Activated B cell treated with CpG ODN at 0.5 μM for 24 hours (primary cell): Measurements from ENCODE around the gene CAMTA1. TPM values are rescaled to one million over a fixed set of nuclear protein-coding genes. Genes with fewer than 3 reads are reported as not detected.

ENCODE experiments used
- ATAC-seq: fragments of 200-7000 bp; cut with Tn5 transposase; one replicate; pipeline ENCODE4 v1.10.0; 2021; ENCODE audit warnings: low read depth, mild to moderate bottlenecking, moderate library complexity
- CTCF ChIA-PET: fragments of 350-600 bp; sonication (Branson Sonifier 250); formaldehyde crosslinking; loops from one replicate; lab custom pipeline; 2021; ENCODE audit warnings: antibody characterized with exemption; lab: Charles Lee
- POLR2A ChIA-PET: fragments of 350-600 bp; sonication (Branson Sonifier 250); formaldehyde crosslinking; loops from one replicate; lab custom pipeline; 2021; ENCODE audit warnings: antibody characterized with exemption; lab: Charles Lee
- DNase-seq: peaks from one replicate; pipeline ENCODE4 v3.0.0; 2022
- H3K27ac Mint-ChIP-seq: one replicate; pipeline ENCODE4 v1.8.0; 2020; ENCODE audit warnings: mixed read lengths
- H3K27me3 Mint-ChIP-seq: one replicate; pipeline ENCODE4 v1.8.0; 2021; ENCODE audit warnings: mixed read lengths
- H3K36me3 Mint-ChIP-seq: one replicate; pipeline ENCODE4 v1.8.0; 2021; ENCODE audit warnings: low read depth, mixed read lengths
- H3K4me1 Mint-ChIP-seq: one replicate; pipeline ENCODE4 v1.8.0; 2021; ENCODE audit warnings: mixed read lengths
- H3K4me3 Mint-ChIP-seq: one replicate; pipeline ENCODE4 v1.8.0; 2020; ENCODE audit warnings: mild to moderate bottlenecking, mixed read lengths
- H3K9me3 Mint-ChIP-seq: one replicate; pipeline ENCODE4 v1.8.0; 2020; ENCODE audit warnings: mixed read lengths
- CTCF ChIP-seq: fragments of 200-600 bp; IDR thresholded peaks from one replicate; pipeline ENCODE4 v1.8.0; 2022; ENCODE audit warnings: antibody characterized with exemption, mild to moderate bottlenecking
- intact Hi-C: fragments of 100-400 bp; cut with micrococcal nuclease; formaldehyde crosslinking; loops from one replicate; pipeline ENCODE4 v1.15.1; 2024
- total RNA-seq: library from RNA; stranded (reverse); gene quantifications from 2 replicates; pipeline ENCODE4 v1.2.3, GENCODE V29; 2022

Gene CAMTA1
- total RNA-seq, 1 donor from 2014 or later: 49.8 TPM

- no peaks in the 10 kb centered on the region for H3K36me3 Mint-ChIP-seq
- CTCF ChIA-PET: no interaction called here
- TF ChIP-seq CTCF: no peak
These were observed 489.0 kb downstream of the CAMTA1 start for GRCh38 chr1:7274256-7274655.

DNA sequence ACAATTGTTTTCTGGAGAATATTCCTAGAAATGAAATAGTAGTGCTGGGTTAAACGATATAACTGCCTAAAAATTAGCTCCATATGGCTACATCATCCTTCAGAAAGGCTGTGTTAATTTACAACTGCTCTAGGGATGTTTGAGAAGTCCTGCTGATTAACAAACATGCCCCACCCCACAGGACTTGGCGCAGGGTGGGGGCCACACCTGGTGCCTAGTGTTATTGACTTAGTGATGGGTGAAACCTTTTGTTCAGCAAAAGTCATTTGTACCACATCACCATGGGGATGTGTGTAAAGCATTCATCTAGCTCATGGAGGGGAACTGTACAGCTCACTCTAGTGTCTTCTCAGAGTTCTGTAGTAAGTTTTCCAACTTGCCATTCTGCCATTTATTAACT, 492.8 kb downstream of the CAMTA1 start:
- peaks cover 2% of the 10 kb centered on the region for H3K27me3 Mint-ChIP-seq
- no peak for TF ChIP-seq CTCF
- no peak overlapping the region for H3K27ac Mint-ChIP-seq
- H3K4me1 Mint-ChIP-seq: no peaks in the 10 kb centered on the region
- ChIA-PET CTCF (no interaction called here), POLR2A (no interaction called here)
- peaks cover 5% of the 10 kb centered on the region for H3K9me3 Mint-ChIP-seq
- DNase-seq (no peak), ATAC-seq (no peak)
- no peaks in the 10 kb centered on the region for H3K36me3 Mint-ChIP-seq
- H3K4me3 Mint-ChIP-seq: no peak overlapping the region
- intact Hi-C loops: no loop called here

More at GRCh38 chr1:7274256-7274655, 489.0 kb downstream of the CAMTA1 start:
- POLR2A ChIA-PET: no interaction called here
- peaks cover 4% of the 10 kb centered on the region for H3K27me3 Mint-ChIP-seq
- no peak overlapping the region for H3K27ac Mint-ChIP-seq
- intact Hi-C loops: no loop called here
- ATAC-seq (no peak), DNase-seq (no peak)
- H3K4me3 Mint-ChIP-seq: no peak overlapping the region
- no peaks in the 10 kb centered on the region for H3K4me1 Mint-ChIP-seq
- H3K9me3 Mint-ChIP-seq: peaks cover 13% of the 10 kb centered on the region

DNA sequence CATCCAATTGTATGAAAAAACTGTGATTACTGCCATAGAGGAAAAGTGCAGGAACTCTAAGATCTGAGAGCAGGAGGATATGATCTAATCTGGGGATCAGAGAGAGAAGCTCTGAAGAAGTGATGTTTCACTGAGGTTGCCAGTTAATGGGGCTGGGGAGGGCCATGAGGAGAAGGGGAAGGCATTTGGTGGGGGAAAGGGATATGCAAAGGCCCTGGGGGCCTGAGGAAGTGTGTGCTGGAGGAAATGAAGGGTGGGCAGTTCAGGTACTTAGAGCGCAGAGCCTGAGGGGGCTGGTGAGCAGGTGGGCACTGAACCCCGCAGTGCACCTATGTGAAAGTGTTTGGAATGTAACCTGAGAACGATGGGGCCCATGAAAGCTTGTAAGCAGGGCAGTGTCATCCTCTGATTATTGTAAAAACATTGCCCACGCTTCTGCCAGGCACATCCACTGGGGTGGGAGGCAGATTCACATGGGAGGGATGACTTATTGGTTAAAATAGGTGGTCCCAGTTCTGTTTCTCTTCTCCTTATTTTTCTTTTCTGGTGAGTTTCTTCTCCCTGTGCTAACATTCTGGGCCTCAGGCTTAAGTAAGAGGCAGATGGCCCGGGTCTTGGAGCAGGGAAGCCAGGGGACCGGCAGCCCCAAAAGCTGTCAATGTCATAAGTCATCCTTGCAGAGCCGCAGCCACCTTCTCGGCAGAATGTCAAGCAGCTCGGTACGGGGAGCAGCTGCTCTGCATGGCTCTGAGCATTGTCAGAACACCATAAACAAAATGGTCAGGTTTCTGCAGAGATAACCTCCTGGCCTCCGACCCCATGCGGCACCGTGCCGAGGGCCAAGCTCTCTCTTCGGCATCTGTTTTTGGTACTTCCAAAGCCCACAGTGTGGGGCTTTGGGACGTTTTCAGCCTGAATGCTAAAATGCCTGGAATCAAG, 493.8 kb downstream of the CAMTA1 start:
- ATAC-seq (no peak), DNase-seq (no peak)
- Mint-ChIP-seq H3K27ac (no peak overlapping the region), H3K36me3 (no peaks in the 10 kb centered on the region), H3K9me3 (peaks cover 5% of the 10 kb centered on the region), H3K4me3 (no peak overlapping the region), H3K4me1 (no peaks in the 10 kb centered on the region), H3K27me3 (peaks cover 8% of the 10 kb centered on the region)
- no peak for TF ChIP-seq CTCF
- intact Hi-C loops: no loop called here
- ChIA-PET POLR2A (no interaction called here), CTCF (no interaction called here)

DNA sequence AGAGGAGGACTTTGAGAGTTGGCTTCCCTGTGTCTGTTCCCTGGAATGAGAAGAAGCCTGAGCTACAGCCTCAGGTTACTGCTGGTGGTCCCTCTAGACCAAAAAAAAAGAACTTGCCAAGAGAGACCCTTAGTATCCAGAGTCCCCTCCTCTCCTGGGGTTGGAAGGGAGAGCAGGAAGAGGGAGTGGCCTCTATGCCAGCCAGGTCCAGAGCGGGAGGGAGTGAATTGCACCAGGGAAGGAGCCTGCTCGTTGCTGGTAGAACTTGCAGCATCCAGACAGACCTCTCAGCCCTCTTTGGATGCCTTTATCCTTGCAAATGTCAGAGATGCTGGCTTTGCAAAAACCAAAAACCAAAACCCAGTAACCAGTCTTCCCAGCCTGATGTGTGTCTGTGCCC, 494.5 kb downstream of the CAMTA1 start:
- H3K36me3 Mint-ChIP-seq: no peaks in the 10 kb centered on the region
- POLR2A ChIA-PET: no interaction called here

More for the DNA sequence above, 494.5 kb downstream of the CAMTA1 start:
- peaks cover 8% of the 10 kb centered on the region for H3K27me3 Mint-ChIP-seq
- CTCF ChIA-PET: no interaction called here
- intact Hi-C loops: no loop called here
- no peak for ATAC-seq
- H3K4me3 Mint-ChIP-seq: no peak overlapping the region
- no peaks in the 10 kb centered on the region for H3K4me1 Mint-ChIP-seq
- DNase-seq: no peak
- no peak for TF ChIP-seq CTCF
- peaks cover 5% of the 10 kb centered on the region for H3K9me3 Mint-ChIP-seq
- no peak overlapping the region for H3K27ac Mint-ChIP-seq
